GM15510 (cell line): ENCODE measurements around the gene GATA3.
A peak's percentile ranks its signal among the peaks of the same experiment; 100 is the strongest.

ENCODE experiments used
- POLR2A ChIP-seq: IDR thresholded peaks from 3 replicates; pipeline ENCODE4 v1.6.1; 2011; ENCODE audit warnings: borderline replicate concordance; ENCODE audit not compliant: insufficient read length; ENCODE audit errors: extremely low read depth

GATA3 gene

DNA sequence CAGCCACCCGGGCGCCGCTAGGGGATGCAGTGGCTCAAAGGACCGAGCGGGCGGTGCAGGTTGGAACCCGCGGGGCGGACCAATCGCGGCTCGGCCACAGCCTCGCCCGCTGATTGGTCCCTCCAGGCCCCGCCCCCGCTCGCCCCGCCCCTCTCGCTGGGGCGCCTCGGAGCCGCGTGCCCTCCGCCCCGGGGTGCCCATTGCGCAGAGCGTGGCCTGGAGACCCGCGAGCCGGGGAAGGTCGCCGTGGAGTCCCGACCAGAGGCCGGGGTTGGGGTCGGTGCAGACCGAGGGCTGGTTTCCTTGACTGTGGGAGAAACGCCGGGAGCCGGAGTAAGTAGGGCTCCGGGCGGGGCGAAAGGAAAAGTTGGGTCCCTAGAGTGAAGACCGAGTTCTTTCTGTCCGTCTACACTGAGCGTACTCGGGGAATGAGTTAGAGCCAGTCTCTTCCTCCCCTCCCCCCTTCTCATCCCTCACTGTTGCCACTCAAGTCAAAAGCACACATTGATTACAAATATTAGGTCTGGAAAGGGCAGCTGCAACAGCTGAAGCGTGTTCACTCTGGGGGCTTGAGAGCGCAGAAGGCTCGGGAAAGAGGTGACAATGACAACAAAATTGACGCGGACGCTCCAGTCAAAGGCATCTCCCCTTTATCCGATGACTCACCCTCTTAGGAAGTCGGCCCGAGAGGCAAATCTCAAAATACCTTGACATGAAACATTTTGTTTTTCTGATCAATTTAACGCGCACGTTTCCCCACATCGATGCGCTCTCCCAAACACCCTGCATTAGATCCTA, 843 bp upstream of the GATA3 start:
- peak; percentile 52 for TF ChIP-seq POLR2A

- TF ChIP-seq POLR2A = no peak
Measured at GRCh38 chr10:8054244-8054493, 319 bp upstream of the GATA3 start.

DNA sequence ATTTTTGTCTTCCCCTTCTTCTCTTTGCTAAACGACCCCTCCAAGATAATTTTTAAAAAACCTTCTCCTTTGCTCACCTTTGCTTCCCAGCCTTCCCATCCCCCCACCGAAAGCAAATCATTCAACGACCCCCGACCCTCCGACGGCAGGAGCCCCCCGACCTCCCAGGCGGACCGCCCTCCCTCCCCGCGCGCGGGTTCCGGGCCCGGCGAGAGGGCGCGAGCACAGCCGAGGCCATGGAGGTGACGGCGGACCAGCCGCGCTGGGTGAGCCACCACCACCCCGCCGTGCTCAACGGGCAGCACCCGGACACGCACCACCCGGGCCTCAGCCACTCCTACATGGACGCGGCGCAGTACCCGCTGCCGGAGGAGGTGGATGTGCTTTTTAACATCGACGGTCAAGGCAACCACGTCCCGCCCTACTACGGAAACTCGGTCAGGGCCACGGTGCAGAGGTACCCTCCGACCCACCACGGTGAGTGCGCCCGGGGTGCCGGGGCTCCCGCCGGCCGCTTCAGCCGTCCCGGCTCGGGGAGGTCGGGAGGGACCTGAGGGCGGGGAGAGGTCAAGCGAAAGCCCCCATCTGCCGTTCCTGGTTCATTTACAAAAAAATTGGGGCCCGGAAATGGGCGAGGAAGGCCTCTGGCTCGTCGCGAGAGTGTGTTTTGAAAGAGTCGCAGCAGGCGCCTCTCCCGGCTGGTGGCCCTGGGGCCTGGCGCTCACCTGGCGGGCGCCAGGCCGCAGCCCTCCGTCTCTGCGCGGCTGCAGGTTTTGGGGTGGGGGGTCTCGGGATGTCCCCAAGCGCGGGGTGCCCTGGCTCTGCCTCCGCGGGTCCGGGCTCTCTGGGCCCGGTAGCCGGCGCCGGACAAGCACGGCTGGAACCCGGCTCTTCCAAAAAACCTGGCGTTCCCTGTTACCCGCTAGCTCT, 1.2 kb downstream of the GATA3 start:
- TF ChIP-seq POLR2A = peak; percentile 24

GRCh38 chr10:8056378-8056777, 1.9 kb downstream of the GATA3 start:
- no peak for TF ChIP-seq POLR2A

DNA sequence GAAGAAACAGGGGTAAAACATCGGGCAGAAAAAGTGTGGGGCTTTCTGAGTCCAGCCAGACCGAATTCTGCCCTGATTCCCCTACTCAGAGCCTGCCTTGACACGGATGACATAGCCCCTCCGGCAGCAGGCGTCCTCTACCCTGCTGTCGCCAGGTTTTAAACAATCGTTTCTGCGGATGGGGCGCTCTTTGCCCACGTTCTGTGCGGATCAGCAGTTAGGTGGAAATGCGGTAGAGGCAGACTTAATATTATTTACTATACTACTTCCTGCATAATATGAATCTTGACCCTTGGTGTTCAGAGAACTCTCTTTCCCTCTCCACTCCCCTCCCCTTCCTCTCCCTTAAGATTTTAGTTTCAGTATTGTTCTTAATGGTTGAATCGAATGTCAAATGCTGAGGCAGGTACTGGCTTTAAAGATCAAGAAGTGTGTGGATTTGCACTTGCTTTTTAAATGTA, 2.4 kb downstream of the GATA3 start:
- TF ChIP-seq POLR2A = peak; percentile 39

DNA sequence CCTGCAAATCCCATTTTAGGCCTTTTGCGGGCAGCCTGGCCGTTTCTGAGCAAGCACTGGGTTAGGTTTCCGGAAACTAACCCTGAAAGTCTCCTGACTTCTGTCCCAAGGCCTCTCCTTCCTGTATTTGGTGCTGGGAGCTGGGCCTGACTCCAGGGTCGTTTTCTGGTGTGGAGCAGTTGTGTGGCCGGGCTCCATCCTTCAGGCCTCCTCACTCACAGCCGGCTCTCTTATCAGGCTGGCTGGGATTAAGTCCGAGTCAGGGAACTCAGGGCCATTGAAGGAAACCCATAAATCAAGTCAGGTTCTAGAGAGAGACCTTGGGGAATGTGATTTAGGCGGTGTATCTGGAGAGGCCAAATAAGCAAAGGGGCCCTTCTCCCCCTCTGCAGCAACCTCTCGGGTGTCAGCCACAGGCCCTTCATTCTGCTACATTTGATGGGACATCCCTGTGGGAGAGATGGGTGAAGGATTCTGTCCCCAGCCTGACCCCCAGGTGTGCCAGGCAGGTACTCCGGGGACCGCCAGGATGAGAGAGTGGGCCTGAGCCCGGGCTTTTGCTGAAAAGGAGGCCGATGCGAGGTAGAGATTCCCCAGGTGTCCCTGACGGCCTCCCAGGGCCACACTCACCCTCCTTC, 3.3 kb downstream of the GATA3 start:
- TF ChIP-seq POLR2A = no peak

DNA sequence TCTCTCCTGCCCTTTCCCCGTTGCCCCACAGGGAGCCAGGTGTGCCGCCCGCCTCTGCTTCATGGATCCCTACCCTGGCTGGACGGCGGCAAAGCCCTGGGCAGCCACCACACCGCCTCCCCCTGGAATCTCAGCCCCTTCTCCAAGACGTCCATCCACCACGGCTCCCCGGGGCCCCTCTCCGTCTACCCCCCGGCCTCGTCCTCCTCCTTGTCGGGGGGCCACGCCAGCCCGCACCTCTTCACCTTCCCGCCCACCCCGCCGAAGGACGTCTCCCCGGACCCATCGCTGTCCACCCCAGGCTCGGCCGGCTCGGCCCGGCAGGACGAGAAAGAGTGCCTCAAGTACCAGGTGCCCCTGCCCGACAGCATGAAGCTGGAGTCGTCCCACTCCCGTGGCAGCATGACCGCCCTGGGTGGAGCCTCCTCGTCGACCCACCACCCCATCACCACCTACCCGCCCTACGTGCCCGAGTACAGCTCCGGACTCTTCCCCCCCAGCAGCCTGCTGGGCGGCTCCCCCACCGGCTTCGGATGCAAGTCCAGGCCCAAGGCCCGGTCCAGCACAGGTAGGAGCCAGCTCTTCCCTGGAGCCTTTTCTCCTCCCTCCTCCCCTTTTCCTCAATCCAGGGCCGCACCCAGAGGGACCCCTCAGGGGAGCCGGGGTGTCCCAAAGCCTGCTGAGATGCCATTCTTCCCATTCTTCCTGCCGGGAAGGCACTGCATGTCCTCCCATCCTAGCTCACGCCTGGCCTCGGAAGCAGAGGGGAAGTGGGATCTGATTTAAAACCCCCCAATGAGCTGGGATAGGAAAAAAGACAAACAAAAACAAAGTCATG, 4.0 kb downstream of the GATA3 start:
- no peak for TF ChIP-seq POLR2A

GRCh38 chr10:8059191-8059936, 4.9 kb downstream of the GATA3 start:
- TF ChIP-seq POLR2A = no peak

- TF ChIP-seq POLR2A = no peak
Measured at GRCh38 chr10:8060010-8060703, 5.7 kb downstream of the GATA3 start.

GRCh38 chr10:8060704-8061121, 6.2 kb downstream of the GATA3 start:
- no peak for TF ChIP-seq POLR2A

- no peak for TF ChIP-seq POLR2A
Measured at GRCh38 chr10:8061274-8062211, 7.1 kb downstream of the GATA3 start.
